ENCODE data around the gene GIPC3.

Gene GIPC3

DNA sequence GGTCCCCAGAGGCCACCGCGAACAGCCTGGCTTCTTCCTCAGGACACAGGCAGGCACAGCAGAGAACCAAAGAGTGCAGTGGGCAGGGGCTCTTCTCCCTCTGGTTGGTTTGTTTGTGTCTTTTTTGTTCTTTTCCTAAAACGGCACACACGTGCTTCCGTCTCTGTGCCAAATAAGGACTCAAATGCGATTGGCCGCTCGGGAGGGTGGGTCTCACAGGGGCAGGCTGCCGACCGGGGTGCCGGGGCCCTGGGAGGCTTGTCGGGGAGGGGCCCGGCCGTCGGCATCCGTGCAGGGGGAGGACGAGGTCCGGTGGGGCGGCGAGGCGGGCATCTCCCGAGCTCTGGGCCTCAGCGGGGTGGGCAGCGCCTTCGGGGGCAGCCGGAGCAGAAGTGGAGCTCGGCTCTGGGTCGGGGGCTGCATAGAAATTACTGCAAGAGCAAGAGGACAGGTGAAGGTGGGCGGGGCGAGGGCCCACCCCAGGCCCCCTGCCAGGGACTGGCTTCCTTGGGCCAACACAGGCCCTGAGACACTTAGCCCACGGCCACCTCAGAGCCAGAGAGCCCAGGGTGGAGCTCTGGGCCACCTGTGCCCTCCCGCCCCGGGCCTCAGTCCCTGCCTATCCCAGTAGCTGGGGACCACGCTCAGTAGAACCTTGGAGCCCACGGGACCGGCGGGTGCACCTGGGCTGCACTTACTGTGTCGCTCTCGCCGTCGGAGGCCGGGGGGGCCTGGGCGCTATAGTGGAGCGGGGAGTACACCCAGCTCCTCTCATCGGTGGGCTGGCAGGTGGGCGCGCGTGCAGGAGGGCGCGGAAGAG lies 47.7 kb downstream of the GIPC3 start:
- no peak for TF ChIP-seq POLR2A (IDR thresholded peaks at IDR 0.05; ENCODE audit: low read depth, low read length)
- FAIRE-seq, result no peak
- no peak for DNase-seq (ENCODE audit: insufficient read length, low spot score)

DNA sequence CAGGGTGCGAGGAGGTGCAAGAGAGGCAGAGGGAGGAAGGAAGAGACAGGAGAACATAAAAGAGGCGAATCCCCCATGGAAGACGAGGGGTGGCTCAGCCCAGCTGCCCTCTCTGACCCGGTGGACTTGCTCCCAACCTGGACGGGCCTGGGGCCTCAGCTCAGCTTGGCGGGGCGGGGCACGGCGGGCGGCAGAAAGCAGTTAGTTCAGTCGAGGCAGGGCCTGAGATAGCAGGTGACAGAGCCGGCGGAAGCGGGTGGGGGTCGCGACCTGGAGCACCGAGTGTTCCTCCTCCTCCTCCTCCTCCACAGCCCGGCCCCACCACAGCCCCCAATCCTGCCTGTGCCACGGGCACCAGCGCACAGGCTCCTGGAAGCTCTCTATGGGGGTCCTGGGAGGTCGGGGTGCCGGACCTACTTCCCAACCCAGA lies 48.3 kb downstream of the GIPC3 start:
- DNase-seq (ENCODE audit: insufficient read length, low spot score), result no peak
- TF ChIP-seq POLR2A (IDR thresholded peaks at IDR 0.05; ENCODE audit: low read depth, low read length), result no peak
- no peak for FAIRE-seq

DNA sequence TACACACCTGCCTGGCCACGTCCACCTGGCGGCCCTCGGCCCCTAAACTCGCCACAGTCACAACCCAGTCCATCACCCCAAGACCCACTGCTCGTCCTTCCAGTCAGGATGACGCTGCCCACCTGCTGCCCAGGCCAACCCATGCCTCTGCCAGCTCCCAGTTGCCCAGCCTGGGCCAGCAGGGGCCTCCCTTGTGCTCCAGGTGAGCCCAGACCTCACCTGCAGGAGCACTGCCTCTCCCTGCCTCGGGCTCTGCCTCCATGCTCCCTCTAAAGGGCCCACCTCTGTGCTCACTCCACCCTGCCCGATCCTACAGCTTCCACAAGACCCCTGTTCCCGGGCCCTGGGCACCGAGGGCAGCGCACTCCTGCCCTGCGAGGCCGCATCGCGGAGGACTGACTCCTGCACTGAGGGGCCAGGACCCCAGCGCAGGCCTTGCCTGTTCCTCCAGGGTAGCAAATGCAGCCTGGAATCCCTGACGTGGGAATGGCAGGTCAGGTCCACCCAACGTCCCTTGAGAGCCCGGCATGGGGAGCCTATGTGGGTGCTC lies 49.3 kb downstream of the GIPC3 start:
- FAIRE-seq, result no peak

DNA sequence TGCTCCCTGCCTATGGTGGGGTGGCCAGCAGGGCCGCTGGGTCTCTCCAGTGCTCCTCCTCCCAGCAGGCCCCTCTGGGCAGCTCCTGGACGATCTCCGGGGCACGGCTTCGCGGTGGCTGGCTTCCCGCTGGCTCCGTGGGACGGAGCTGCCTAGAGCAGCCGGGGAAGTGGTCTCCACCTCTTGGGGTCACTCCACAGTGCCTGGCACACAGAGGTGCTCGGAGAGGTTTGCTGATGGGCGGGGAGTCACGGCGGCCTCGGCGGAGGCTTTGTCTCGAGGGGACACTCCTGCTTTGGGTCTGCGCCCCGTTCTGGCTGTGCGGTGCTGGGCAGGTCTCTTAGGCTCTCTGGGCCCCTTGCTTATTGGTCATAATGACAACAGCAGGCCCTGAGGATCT lies 51.2 kb downstream of the GIPC3 start:
- DNase-seq (ENCODE audit: insufficient read length, low spot score) (no peak), FAIRE-seq (no peak)

More for the DNA sequence above, 49.3 kb downstream of the GIPC3 start:
- no peak for DNase-seq (ENCODE audit: insufficient read length, low spot score)
- no peak for TF ChIP-seq POLR2A (IDR thresholded peaks at IDR 0.05; ENCODE audit: low read depth, low read length)

DNA sequence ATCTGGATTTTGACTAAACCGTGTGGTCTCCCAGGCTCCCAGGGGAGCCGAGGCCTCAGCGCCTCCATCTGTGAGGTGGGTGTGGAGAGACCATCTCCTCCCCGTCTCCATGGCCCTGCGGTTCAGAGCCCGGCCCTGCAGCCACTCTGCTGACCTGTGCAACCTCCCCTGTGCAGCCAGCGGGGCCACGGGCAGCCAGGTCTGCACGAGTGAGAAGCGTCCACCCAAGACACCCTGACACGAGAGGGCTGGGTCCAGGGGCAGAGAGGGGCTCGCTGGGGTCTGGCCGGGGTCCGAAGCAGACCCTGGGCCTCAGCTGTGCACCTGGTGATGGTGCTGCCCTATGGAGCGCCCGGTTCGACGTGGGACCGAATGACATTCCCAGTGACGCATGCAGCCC lies 51.7 kb downstream of the GIPC3 start:
- TF ChIP-seq POLR2A (IDR thresholded peaks at IDR 0.05; ENCODE audit: low read depth, low read length), result no peak
- no peak for FAIRE-seq

More for the DNA sequence above, 51.2 kb downstream of the GIPC3 start:
- no peak for TF ChIP-seq POLR2A (IDR thresholded peaks at IDR 0.05; ENCODE audit: low read depth, low read length)

DNA sequence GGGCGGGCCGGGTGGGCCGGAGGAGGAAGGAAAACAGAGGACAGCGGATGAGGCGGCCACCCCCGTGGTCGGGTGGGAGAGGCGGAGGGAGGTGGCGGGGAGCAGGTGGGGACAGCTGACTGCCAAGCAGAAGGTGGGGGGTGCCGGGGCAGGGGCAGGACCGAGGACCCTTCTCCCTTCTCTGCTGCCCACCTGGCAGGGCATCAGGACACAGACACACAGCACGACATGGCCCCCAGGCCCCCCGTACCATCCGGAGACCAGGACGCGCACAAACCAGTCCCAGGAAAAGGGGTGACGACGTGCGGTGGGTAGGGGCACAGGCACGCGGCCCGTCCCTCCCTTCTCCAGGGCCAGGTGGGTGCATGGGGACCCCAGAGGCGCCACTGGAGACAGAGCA lies 52.3 kb downstream of the GIPC3 start:
- FAIRE-seq, result no peak
- no peak for TF ChIP-seq POLR2A (IDR thresholded peaks at IDR 0.05; ENCODE audit: low read depth, low read length)
- DNase-seq (ENCODE audit: insufficient read length, low spot score), result no peak

More for the DNA sequence above, 51.7 kb downstream of the GIPC3 start:
- DNase-seq (ENCODE audit: insufficient read length, low spot score), result no peak

DNA sequence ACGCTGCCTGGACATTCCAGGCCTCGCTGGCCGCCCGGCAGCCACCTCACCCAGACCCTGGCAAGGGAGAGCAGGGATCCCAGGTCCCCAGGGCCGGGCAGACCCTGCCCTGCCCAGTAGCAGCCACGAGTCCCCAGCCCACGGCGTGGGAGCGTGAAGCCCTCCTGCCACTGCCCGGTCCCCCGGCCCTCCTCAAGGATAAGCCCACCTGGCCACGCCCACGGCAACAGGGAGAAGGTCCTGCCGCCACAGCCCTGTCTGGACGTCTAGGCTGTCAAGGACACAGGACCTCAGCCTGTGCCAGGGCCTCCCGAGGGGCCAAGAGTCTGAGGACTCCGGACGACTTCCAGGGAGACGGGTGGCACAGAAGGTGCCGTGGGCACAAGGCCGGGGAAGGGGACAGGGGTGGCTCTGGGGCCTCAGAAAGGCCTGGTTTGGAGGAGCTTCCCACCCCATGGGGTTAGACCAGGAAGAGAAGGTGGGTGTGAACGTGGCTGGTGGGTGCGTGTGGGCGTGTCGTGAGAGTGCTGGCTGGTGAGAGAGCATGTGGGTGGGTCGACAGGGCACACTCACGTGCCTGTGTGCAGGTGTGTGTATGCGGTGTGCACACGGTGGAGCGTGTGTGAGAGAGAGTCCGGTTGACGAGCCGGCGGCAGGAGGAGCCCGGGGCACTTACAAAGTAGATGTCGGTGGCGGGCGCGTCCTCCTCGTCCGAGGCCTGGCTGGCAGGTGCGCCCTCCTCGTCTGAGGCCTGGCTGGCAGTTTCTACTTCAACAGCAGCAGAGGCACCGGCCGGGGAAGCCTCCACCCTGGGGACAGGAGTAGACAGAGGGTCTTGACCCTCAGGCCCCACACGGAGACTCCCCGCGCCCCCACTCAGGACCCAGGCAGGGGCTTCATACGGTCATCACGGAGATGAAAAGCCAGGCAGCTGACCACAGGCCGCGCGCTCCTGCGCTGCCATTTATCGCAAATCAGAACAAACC lies 53.2 kb downstream of the GIPC3 start:
- DNase-seq (ENCODE audit: insufficient read length, low spot score) (no peak), FAIRE-seq (no peak)
- no peak for TF ChIP-seq POLR2A (IDR thresholded peaks at IDR 0.05; ENCODE audit: low read depth, low read length)

DNA sequence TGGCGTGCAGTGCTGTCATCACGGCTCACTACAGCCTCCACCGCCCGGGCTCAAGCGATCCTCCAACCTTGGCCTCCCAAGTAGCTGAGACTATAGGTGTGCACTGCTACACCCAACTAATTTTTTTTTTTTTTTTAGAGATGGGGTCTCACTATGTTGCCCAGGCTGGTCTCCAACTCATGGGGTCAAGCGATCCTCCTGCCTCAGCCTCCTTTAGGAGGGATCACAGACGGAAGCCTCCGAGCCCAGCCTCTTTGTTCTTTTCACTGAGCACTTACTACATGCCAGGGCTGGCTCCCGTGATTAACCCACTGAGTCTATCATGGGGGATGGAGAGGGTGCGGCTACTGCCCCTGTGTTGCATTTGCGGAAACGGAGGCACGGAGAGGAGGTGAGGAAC lies 54.2 kb downstream of the GIPC3 start:
- TF ChIP-seq POLR2A (IDR thresholded peaks at IDR 0.05; ENCODE audit: low read depth, low read length), result no peak
- no peak for FAIRE-seq
- no peak for DNase-seq (ENCODE audit: insufficient read length, low spot score)

DNA sequence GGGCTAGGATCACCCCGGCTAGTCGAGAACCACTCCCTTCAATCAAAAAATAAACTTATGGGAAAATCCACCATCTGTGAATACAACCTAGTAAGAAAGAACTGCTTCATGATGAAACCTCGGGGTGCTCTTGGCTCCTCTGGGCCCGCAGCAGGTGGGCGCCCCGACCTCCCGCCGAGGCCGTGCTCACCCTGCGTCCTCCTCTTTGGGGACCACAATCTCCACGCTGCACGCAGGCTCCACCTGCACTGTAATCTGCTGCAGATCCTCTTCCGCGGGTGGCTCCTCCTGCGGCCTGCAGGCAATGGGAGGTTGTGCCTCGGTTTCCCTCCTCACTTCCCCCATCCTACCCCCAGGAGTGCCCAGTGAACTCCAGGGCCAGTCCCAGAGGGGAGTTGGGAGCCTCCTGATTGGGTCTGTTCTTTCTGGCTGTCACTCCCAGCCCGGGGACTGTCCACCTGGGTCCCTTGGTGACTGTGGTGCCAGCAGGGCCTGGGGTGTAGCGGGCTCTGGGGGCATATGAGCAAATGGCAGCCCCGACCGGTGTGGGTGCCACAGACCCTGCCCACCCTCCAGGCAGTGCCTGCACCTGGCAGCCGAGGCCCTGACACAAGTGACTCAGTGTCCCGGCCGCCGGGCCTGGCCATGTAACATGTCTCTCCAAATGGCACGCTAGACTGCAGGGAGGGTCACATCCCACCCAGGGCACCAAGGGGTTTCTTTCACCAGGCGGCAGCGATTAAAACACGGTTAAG lies 56.4 kb downstream of the GIPC3 start:
- DNase-seq (ENCODE audit: insufficient read length, low spot score) (no peak), FAIRE-seq (no peak)
- no peak for TF ChIP-seq POLR2A (IDR thresholded peaks at IDR 0.05; ENCODE audit: low read depth, low read length)

DNA sequence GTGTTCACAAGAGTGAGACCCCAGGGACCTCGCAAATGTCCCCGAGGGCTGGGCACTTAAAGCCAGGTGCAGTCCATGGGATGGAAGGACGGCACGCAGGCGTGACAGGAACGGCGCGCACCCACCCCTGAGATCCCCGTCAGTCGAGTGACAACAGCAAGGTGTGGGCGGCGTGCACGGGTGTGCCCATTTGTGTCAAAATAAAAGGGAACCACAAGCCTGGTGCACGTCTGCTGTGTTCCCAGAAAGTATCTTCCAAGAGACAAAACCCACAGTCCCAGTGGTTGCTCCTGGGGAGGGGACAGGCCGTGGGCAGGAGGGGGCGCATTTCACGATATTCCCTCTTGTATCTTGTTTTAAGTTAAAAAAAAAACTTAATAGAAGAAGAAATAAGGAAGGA lies 57.0 kb downstream of the GIPC3 start:
- FAIRE-seq, result no peak
- TF ChIP-seq POLR2A (IDR thresholded peaks at IDR 0.05; ENCODE audit: low read depth, low read length), result no peak

More for the DNA sequence above, 57.0 kb downstream of the GIPC3 start:
- DNase-seq (ENCODE audit: insufficient read length, low spot score), result no peak
